ENCODE results near the gene EPAS1. TPM values are rescaled to one million over a fixed set of nuclear protein-coding genes. Genes with fewer than 3 reads are reported as not detected.
A peak's percentile ranks its signal among the peaks of the same experiment; 100 is the strongest.

EPAS1 gene
- total RNA-seq, 6 donors from 2014 or later, result 440 to 1,878 (median 1,131) TPM

DNA sequence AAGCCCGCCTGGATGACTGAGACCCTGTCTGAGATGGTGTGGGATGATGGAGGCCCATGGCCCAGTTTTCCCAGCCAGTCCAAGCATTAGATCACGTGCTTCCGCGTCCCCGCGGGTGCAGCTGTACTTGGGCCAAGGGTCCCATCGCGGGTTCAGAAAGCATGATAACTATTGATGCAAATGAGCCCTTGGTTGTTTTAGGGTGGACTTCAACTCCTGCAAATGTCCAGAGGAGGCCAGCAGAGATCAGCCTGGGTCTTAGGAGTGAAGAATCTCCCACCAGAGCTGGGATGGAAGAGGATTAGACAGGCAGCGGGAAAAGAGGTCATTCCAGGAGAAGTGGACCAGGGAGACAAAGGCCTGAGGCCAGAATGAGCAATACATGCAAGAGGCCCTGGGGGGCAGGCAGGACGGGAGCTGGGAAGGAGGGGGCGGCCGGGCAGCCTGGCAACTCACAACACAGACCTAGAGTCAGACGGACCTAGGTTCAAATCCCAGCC lies 92.3 kb downstream of the EPAS1 start:
- Histone ChIP-seq H3K36me3 (peaks cover 10 to 39% (median 23%) of the 10 kb centered on the region in 4 donors), H3K27me3 (no peaks in the 10 kb centered on the region), H3K27ac (peak overlapping the region; percentile 5 to 82 (median 53)), H3K4me3 (no peak overlapping the region), H3K4me1 (peaks cover 6 to 26% (median 12%) of the 10 kb centered on the region in 4 donors), H3K9me3 (no peaks in the 10 kb centered on the region)
- 61% methylated on average over 13 of the region's 13 CpGs for WGBS, 2 donors
- TF ChIP-seq POLR2A (IDR thresholded peaks at IDR 0.05) (no peak), EP300 (IDR thresholded peaks at IDR 0.05) (no peak), POLR2AphosphoS5 (IDR thresholded peaks at IDR 0.05) (peak in 1 of 2 donors; percentile 6)
- TF ChIP-seq, protein P1, sequence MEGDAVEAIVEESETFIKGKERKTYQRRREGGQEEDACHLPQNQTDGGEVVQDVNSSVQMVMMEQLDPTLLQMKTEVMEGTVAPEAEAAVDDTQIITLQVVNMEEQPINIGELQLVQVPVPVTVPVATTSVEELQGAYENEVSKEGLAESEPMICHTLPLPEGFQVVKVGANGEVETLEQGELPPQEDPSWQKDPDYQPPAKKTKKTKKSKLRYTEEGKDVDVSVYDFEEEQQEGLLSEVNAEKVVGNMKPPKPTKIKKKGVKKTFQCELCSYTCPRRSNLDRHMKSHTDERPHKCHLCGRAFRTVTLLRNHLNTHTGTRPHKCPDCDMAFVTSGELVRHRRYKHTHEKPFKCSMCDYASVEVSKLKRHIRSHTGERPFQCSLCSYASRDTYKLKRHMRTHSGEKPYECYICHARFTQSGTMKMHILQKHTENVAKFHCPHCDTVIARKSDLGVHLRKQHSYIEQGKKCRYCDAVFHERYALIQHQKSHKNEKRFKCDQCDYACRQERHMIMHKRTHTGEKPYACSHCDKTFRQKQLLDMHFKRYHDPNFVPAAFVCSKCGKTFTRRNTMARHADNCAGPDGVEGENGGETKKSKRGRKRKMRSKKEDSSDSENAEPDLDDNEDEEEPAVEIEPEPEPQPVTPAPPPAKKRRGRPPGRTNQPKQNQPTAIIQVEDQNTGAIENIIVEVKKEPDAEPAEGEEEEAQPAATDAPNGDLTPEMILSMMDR (IDR thresholded peaks at IDR 0.05), result no peak
- DNase-seq, result peak in 1 of 2 donors; percentile 65
- no peak for ATAC-seq (ENCODE audit: low FRiP score in 2 of 2)

DNA sequence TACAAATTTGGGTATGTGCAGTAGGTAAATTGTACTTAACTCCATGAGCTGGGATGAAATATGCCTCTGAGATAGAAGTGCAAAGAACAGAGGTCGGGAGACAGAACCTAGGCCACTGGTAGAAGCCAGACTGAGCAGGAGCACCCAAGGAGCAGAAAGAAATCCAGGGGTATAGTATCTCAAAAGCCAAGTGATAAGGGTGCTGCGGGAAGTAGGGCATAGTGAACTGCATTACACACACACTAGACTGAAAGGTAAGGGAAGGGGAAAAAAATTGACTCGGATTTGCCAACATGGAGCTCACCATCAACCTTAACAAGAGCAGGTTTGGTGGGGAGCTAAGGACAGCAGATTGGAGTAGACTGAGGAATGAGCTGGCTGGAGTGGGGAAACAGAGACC lies 92.8 kb downstream of the EPAS1 start:
- H3K9me3 ChIP-seq, result no peaks in the 10 kb centered on the region
- H3K4me1 ChIP-seq, result peaks cover 6 to 28% (median 12%) of the 10 kb centered on the region in 4 donors
- H3K4me3 ChIP-seq, result no peak overlapping the region
- ATAC-seq (ENCODE audit: low FRiP score in 2 of 2) (no peak), DNase-seq (no peak)
- WGBS, 2 donors, result 78 to 88% methylated on average over 3 of the region's 3 CpGs
- H3K27ac ChIP-seq, result peak overlapping the region in 3 of 4 donors; percentile 45 to 82 (median 61)
- H3K36me3 ChIP-seq, result peaks cover 6 to 33% (median 17%) of the 10 kb centered on the region in 4 donors
- no peaks in the 10 kb centered on the region for H3K27me3 ChIP-seq
- TF ChIP-seq, protein P1 (IDR thresholded peaks at IDR 0.05), result no peak
- no peak for TF ChIP-seq EP300 (IDR thresholded peaks at IDR 0.05)
- TF ChIP-seq POLR2A (IDR thresholded peaks at IDR 0.05), result no peak
- TF ChIP-seq POLR2AphosphoS5 (IDR thresholded peaks at IDR 0.05), result no peak

DNA sequence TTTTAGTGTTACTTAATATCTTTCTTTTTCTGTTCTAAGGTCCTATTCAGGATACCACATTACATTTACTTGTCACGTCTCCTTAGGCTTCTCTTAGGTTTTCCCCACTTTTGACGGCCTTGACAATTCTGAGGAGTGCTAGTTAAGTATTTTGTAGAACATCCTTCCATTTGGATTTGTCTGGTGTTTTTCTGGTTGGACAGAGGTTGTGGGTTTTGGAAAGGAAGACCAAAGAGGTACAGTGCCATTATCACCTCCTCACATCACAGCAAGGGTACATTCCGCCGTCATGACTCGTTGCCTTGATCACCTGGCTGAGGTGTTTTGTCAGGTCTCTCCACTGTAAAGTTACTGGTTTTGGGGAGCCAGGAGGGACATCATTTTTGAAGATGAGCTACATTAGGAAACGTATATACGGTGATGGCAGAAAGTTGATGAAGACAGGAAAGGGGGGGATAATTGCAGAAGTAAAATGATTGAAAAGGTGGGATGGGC lies 93.7 kb downstream of the EPAS1 start:
- Histone ChIP-seq H3K4me1 (peaks cover 2 to 22% (median 6%) of the 10 kb centered on the region in 4 donors), H3K36me3 (peaks cover 2 to 24% (median 10%) of the 10 kb centered on the region in 4 donors), H3K9me3 (no peaks in the 10 kb centered on the region), H3K4me3 (no peak overlapping the region), H3K27me3 (no peaks in the 10 kb centered on the region), H3K27ac (no peak overlapping the region)
- ATAC-seq (ENCODE audit: low FRiP score in 2 of 2) (no peak), DNase-seq (no peak)
- TF ChIP-seq POLR2AphosphoS5 (IDR thresholded peaks at IDR 0.05) (no peak), POLR2A (IDR thresholded peaks at IDR 0.05) (no peak), EP300 (IDR thresholded peaks at IDR 0.05) (no peak)
- TF ChIP-seq, protein P1 (IDR thresholded peaks at IDR 0.05), result no peak
- WGBS, 2 donors, result 89 to 90% methylated on average over 7 of the region's 7 CpGs

DNA sequence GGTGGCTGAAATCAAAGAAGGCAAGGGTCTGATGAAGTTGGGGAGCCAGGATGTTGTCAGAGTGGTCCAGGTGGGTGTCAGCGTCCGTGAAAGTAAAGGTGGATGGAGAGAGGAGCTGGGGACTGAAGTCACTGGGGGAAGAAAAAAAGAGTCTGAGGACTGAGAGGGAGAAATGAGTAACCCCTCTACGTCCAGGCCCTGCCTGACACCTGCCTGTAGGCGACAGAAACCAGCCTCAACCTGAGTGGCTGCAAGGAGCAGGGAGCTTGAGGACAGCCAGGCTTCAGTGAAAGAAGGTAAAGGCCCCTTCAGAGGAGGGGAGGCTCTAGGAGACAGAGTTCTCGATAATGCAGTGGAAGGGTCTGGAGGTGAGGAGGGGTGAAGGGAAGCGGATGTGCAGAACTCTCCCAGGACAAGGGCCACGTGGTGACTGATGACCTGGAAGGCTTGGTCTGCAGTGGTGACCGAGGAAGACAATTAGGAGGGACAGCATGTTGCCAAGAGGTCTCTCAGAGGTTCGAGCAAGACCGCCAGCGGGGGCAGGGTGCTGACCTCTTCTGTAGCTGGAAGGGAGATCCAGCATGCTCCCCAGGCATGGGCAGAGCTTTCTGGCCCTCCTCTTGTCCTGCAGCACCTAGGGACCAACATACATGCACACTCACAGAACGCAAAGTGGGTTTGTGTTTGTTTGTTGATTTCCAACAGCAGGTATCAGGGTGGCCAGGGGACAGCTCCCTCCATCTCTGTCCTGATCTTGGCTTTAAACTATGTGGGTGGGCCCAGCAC lies 95.5 kb downstream of the EPAS1 start:
- H3K9me3 ChIP-seq, result no peaks in the 10 kb centered on the region
- H3K4me3 ChIP-seq, result no peak overlapping the region
- DNase-seq (no peak), ATAC-seq (ENCODE audit: low FRiP score in 2 of 2) (no peak)
- TF ChIP-seq EP300 (IDR thresholded peaks at IDR 0.05), result no peak
- TF ChIP-seq, protein P1 (IDR thresholded peaks at IDR 0.05), result no peak
- TF ChIP-seq POLR2AphosphoS5 (IDR thresholded peaks at IDR 0.05), result no peak
- no peak for TF ChIP-seq POLR2A (IDR thresholded peaks at IDR 0.05)
- no peak overlapping the region for H3K27ac ChIP-seq
- H3K4me1 ChIP-seq, result peaks cover 0 to 9% (median 2%) of the 10 kb centered on the region in 4 donors
- no peaks in the 10 kb centered on the region for H3K27me3 ChIP-seq
- peaks cover 0 to 6% (median 1%) of the 10 kb centered on the region in 4 donors for H3K36me3 ChIP-seq
- WGBS, 2 donors, result 83 to 84% methylated on average over 12 of the region's 12 CpGs
